Cardiac muscle cell (in vitro differentiated cells and primary cell): Measurements from ENCODE around the gene MBD4. TPM values are rescaled to one million over a fixed set of nuclear protein-coding genes. Genes with fewer than 3 reads are reported as not detected.
"Not testable (repeated sequence)": the region's sequence is repeated elsewhere in the genome, so short reads cannot be mapped to it uniquely, and the experiment has no call there.

Experiments
- DNase-seq, 2 donors: peaks; one replicate each; pipeline versions ENCODE4 v3.0.0 to v3.0.0-alpha.2; 2010 to 2017; ENCODE audit warnings: low read depth in 1 of 2, low spot score in 1 of 2
- H3K27ac ChIP-seq: fragments of 200-600 bp; sonication (generic); 2 replicates; pipeline ENCODE4 v1.5.1; 2016
- H3K27me3 ChIP-seq: fragments of 200-600 bp; sonication (generic); 2 replicates; pipeline ENCODE4 v1.6.0; 2016; ENCODE audit warnings: control low read depth
- H3K36me3 ChIP-seq: fragments of 200-600 bp; sonication (generic); 2 replicates; pipeline ENCODE4 v1.5.1; 2016; ENCODE audit warnings: control low read depth
- H3K4me1 ChIP-seq: fragments of 200-600 bp; sonication (generic); 2 replicates; pipeline ENCODE4 v1.8.1; 2017; ENCODE audit warnings: low read depth, mild to moderate bottlenecking, mixed run types
- H3K4me3 ChIP-seq: fragments of 200-600 bp; sonication (generic); 2 replicates; pipeline ENCODE4 v1.5.1; 2016; ENCODE audit warnings: mild to moderate bottlenecking
- H3K9me3 ChIP-seq: fragments of 200-600 bp; sonication (generic); 2 replicates; pipeline ENCODE4 v1.5.1; 2017; ENCODE audit warnings: low read depth, mild to moderate bottlenecking, control low read depth
- CTCF ChIP-seq: IDR thresholded peaks from 2 replicates; pipeline ENCODE4 v1.5.1; 2012; ENCODE audit warnings: low read depth, mild to moderate bottlenecking, low read length
- polyA plus RNA-seq: library from polyadenylated mRNA; unstranded; fragments of >200 nt; fragmentation: Nextera tagmentation; extraction: Ambion mirVana; gene quantifications from 2 replicates; pipeline ENCODE4 v1.2.1, GENCODE V29; 2016
- total RNA-seq: library from RNA; depleted of rRNA; stranded (reverse); fragments of >200 nt; gene quantifications from 2 replicates; pipeline ENCODE4 v1.2.3, GENCODE V29; 2016

The MBD4 gene
- total and polyA plus RNA-seq, 2 experiments from 2014 or later: 30.0 to 39.8 TPM

- TF ChIP-seq CTCF: no peak
- Histone ChIP-seq H3K27ac (no peak overlapping the region), H3K9me3 (no peaks in the 10 kb centered on the region), H3K36me3 (peaks cover 19% of the 10 kb centered on the region), H3K4me3 (no peak overlapping the region), H3K27me3 (no peaks in the 10 kb centered on the region), H3K4me1 (no peaks in the 10 kb centered on the region)
- no peak for DNase-seq
Observed at GRCh38 chr3:129389572-129389937, 50.2 kb downstream of the MBD4 start.

GRCh38 chr3:129388791-129389571 is 50.8 kb downstream of the MBD4 start:
- not testable (repeated sequence) for H3K4me1 ChIP-seq, H3K27me3 ChIP-seq, H3K9me3 ChIP-seq, H3K27ac ChIP-seq, H3K4me3 ChIP-seq
- DNase-seq: peak in 1 of 2 donors; percentile 66
- peaks cover 19% of the 10 kb centered on the region for H3K36me3 ChIP-seq

GRCh38 chr3:129387487-129387886 is 52.3 kb downstream of the MBD4 start:
- H3K27ac ChIP-seq: no peak overlapping the region
- no peak overlapping the region for H3K4me3 ChIP-seq
- H3K4me1 ChIP-seq: no peaks in the 10 kb centered on the region
- H3K9me3 ChIP-seq: no peaks in the 10 kb centered on the region
- TF ChIP-seq CTCF: no peak
- peaks cover 15% of the 10 kb centered on the region for H3K36me3 ChIP-seq
- no peak for DNase-seq
- H3K27me3 ChIP-seq: no peaks in the 10 kb centered on the region

GRCh38 chr3:129386984-129387383 is 52.8 kb downstream of the MBD4 start:
- no peak overlapping the region for H3K27ac ChIP-seq
- H3K4me1 ChIP-seq: no peaks in the 10 kb centered on the region
- H3K27me3 ChIP-seq: no peaks in the 10 kb centered on the region
- no peak overlapping the region for H3K4me3 ChIP-seq
- H3K36me3 ChIP-seq: peaks cover 15% of the 10 kb centered on the region
- TF ChIP-seq CTCF: no peak
- DNase-seq: no peak
- H3K9me3 ChIP-seq: no peaks in the 10 kb centered on the region

GRCh38 chr3:129385507-129385906 is 54.2 kb downstream of the MBD4 start:
- H3K27ac ChIP-seq, DNase-seq, H3K27me3 ChIP-seq, H3K4me3 ChIP-seq, H3K9me3 ChIP-seq, H3K4me1 ChIP-seq: not testable (repeated sequence)
- peaks cover 11% of the 10 kb centered on the region for H3K36me3 ChIP-seq

- H3K27me3 ChIP-seq: no peaks in the 10 kb centered on the region
- no peak overlapping the region for H3K4me3 ChIP-seq
- H3K36me3 ChIP-seq: peaks cover 9% of the 10 kb centered on the region
- no peak for DNase-seq
- no peaks in the 10 kb centered on the region for H3K4me1 ChIP-seq
- H3K27ac ChIP-seq: no peak overlapping the region
- TF ChIP-seq CTCF: no peak
- no peaks in the 10 kb centered on the region for H3K9me3 ChIP-seq
Observed at GRCh38 chr3:129384594-129385323, 55.0 kb downstream of the MBD4 start.

- DNase-seq, H3K4me1 ChIP-seq, H3K4me3 ChIP-seq, H3K36me3 ChIP-seq, H3K9me3 ChIP-seq, H3K27ac ChIP-seq, H3K27me3 ChIP-seq: not testable (repeated sequence)
Observed at GRCh38 chr3:129384103-129384502, 55.6 kb downstream of the MBD4 start.
